Karpas-422 (cell line): ENCODE results near the gene HOXB6. TPM values are rescaled to one million over a fixed set of nuclear protein-coding genes. Genes with fewer than 3 reads are reported as not detected.

Source experiments
- DNase-seq: peaks from one replicate; pipeline ENCODE4 v3.0.0-alpha.2; 2015
- H2AFZ ChIP-seq: fragments of 200-600 bp; sonication (generic); 2 replicates; pipeline ENCODE4 v1.6.1; 2014; ENCODE audit warnings: antibody characterized with exemption, low read length, mixed read lengths
- H3K27ac ChIP-seq: fragments of 200-600 bp; sonication (generic); 2 replicates; pipeline ENCODE4 v1.5.1; 2014; ENCODE audit warnings: mild to moderate bottlenecking, low read length, moderate library complexity
- H3K27me3 ChIP-seq: fragments of 200-600 bp; sonication (generic); 2 replicates; pipeline ENCODE4 v1.6.1; 2014; ENCODE audit warnings: low read length, mixed read lengths
- H3K36me3 ChIP-seq: fragments of 200-600 bp; sonication (generic); 2 replicates; pipeline ENCODE4 v1.6.1; 2014; ENCODE audit warnings: low read length, mixed read lengths; ENCODE audit not compliant: insufficient read depth
- H3K4me1 ChIP-seq: fragments of 200-600 bp; sonication (generic); 2 replicates; pipeline ENCODE4 v1.6.1; 2014; ENCODE audit warnings: mild to moderate bottlenecking, low read length, mixed read lengths
- H3K4me2 ChIP-seq: fragments of 200-600 bp; sonication (generic); 2 replicates; pipeline ENCODE4 v1.6.1; 2014; ENCODE audit warnings: low read length, low read depth, mild to moderate bottlenecking; ENCODE audit not compliant: poor library complexity, severe bottlenecking
- H3K4me3 ChIP-seq: fragments of 200-600 bp; sonication (generic); 2 replicates; pipeline ENCODE4 v1.5.1; 2014; ENCODE audit warnings: mild to moderate bottlenecking, antibody characterized with exemption, low read length, mixed read lengths
- H3K79me2 ChIP-seq: fragments of 200-600 bp; sonication (generic); 2 replicates; pipeline ENCODE4 v1.6.1; 2014; ENCODE audit warnings: mild to moderate bottlenecking, low read length, mixed read lengths
- H3K9ac ChIP-seq: fragments of 200-600 bp; sonication (generic); 2 replicates; pipeline ENCODE4 v1.6.0; 2014; ENCODE audit warnings: low read length
- H3K9me2 ChIP-seq: fragments of 200-600 bp; sonication (generic), shearing (Covaris generic); replicated peaks from 2 replicates; pipeline ENCODE4 v1.6.0; 2014; ENCODE audit warnings: mild to moderate bottlenecking, low read length, moderate library complexity; ENCODE audit not compliant: insufficient read depth
- H3K9me3 ChIP-seq: fragments of 300-700, 200-600 bp; sonication (generic); 2 replicates; pipeline ENCODE4 v1.6.1; 2014; ENCODE audit warnings: low read length, mixed read lengths
- H4K20me1 ChIP-seq: fragments of 200-600 bp; sonication (generic); 2 replicates; pipeline ENCODE4 v1.6.1; 2014; ENCODE audit warnings: mild to moderate bottlenecking, antibody characterized with exemption, low read length, low read depth; ENCODE audit not compliant: insufficient read depth
- total RNA-seq: library from RNA; depleted of rRNA; stranded (reverse); fragments of >200 nt; shearing (Covaris generic); gene quantifications from 2 replicates; pipeline ENCODE4 v1.2.3, GENCODE V29; 2014; ENCODE audit warnings: low replicate concordance

The HOXB6 gene
- total RNA-seq, 1 experiment from 2014 or later: 0.48 TPM

DNA sequence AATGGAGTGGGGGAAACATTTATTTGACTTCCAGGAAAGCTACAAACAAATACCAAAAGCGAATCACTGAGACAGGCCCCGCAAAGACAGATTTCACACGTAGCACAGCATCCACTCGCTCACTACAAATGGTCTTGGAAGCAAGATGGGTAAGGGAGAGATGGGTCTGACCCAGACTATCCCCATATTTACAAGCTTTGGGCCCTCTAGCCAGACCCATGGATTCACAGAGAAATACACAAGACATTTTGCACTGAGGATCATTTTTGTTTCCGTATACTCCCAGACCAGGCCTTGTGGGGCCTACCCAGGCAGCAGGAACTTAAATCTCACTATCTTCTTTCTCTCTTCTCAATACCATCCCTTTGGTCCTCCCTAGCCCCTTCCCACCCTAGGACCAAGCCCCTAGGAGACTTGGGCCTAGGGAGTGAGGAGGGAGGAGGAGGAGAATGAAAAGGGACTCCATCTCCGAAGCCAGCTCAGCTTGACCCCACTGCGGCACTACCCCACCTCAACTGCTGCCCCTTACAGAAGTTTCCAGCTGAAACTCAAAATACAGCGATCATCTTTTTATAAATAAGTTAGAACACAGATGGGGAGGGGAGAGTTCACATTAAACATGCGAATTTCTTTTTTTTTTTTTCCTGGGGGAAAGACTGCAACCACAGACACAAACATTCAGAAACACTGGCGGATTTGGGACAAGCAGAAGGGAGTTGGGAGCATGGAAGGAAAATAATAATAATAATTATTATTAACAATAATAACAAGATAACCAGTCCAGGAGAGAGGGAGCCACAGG, 13.3 kb downstream of the HOXB6 start:
- no peaks in the 10 kb centered on the region for H3K9me3 ChIP-seq
- H3K4me1 ChIP-seq: peaks cover under 1% of the 10 kb centered on the region; the same call in 1 of the 2 replicates
- no peaks in the 10 kb centered on the region for H3K79me2 ChIP-seq
- no peaks in the 10 kb centered on the region for H3K36me3 ChIP-seq
- DNase-seq: no peak
- no peak overlapping the region for H3K4me2 ChIP-seq
- H3K4me3 ChIP-seq: no peak overlapping the region
- no peaks in the 10 kb centered on the region for H3K27me3 ChIP-seq
- H3K9me2 ChIP-seq: no peaks in the 10 kb centered on the region
- H4K20me1 ChIP-seq: no peaks in the 10 kb centered on the region
- H3K9ac ChIP-seq: no peak overlapping the region
- no peak overlapping the region for H2AFZ ChIP-seq
- H3K27ac ChIP-seq: no peak overlapping the region

- no peak for DNase-seq
- peaks cover 4% of the 10 kb centered on the region; the same call in 1 of the 2 replicates for H3K27me3 ChIP-seq
- no peak overlapping the region for H3K9ac ChIP-seq
Observed at GRCh38 chr17:48590607-48591161, 14.1 kb downstream of the HOXB6 start.

DNA sequence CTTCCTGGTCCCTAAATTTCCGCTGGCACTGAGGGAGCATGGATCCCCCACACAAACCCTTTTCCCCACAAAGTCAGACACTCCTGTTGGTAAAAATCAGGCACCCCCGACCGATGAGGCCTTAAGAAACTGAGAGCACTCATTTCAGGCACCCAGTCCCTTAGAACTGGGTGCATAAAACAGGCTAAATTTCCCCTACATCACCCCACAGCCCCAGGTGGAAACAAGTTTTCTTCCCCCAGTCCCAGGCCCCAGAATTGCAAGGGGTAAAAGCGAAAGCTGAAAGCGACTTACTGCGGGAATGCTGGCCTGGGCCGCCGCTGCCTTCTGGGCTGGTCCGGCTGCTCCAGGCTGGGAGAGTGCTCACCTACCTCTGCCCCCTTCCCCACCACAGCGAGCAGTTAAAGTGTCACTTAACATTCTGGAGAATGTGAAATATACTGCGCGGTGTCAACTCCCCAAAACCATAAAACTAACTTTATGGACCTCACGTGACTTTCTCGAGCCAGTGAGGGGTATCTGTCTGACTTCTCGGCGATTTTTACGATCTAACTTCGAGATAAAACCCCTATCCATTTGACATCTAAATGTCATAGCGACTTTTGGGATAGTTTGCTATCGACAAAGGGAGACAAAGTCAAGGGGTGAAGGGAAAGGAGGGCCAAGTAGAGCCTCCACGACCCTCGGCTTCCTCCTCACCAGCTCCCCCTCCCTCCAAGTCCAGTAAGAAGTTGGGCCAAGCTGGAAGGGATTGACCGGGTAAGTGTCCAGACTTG, 14.8 kb downstream of the HOXB6 start, which contains the start of gene HOXB3:
HOXB3 (minus strand) TSS at position 411 of the 776 bp plus-strand sequence. CDS start 37,767 bp downstream, outside the sequence.
- no peak within 1 kb of the TSS for H3K27ac ChIP-seq
- no peak within 1 kb of the TSS for H3K9ac ChIP-seq
- H4K20me1 ChIP-seq: no peaks in the 10 kb centered on the region
- no peak for DNase-seq
- no peaks in the 10 kb centered on the region for H3K9me2 ChIP-seq
- H2AFZ ChIP-seq: no peak within 1 kb of the TSS
- H3K4me2 ChIP-seq: no peak within 1 kb of the TSS
- no peak within 1 kb of the TSS for H3K4me3 ChIP-seq
- no peaks in the 10 kb centered on the region for H3K9me3 ChIP-seq
- H3K79me2 ChIP-seq: no peaks in the 10 kb centered on the region
- peaks cover 13% of the 10 kb centered on the region for H3K4me1 ChIP-seq
- no peaks in the 10 kb centered on the region for H3K36me3 ChIP-seq
- H3K27me3 ChIP-seq: peaks cover 4% of the 10 kb centered on the region; the same call in 1 of the 2 replicates

More at GRCh38 chr17:48590607-48591161, 14.1 kb downstream of the HOXB6 start:
- Histone ChIP-seq H3K4me2 (no peak overlapping the region), H3K36me3 (no peaks in the 10 kb centered on the region), H3K4me1 (peaks cover 8% of the 10 kb centered on the region), H3K27ac (no peak overlapping the region), H3K79me2 (no peaks in the 10 kb centered on the region), H3K9me3 (no peaks in the 10 kb centered on the region), H2AFZ (no peak overlapping the region), H3K9me2 (no peaks in the 10 kb centered on the region), H4K20me1 (no peaks in the 10 kb centered on the region), H3K4me3 (no peak overlapping the region)

GRCh38 chr17:48589060-48589830, 15.5 kb downstream of the HOXB6 start:
- H2AFZ ChIP-seq: no peak overlapping the region
- no peaks in the 10 kb centered on the region for H3K79me2 ChIP-seq
- no peaks in the 10 kb centered on the region for H3K9me2 ChIP-seq
- no peaks in the 10 kb centered on the region for H4K20me1 ChIP-seq
- no peak for DNase-seq
- no peak overlapping the region for H3K9ac ChIP-seq
- no peak overlapping the region for H3K4me3 ChIP-seq
- peaks cover 4% of the 10 kb centered on the region; the same call in 1 of the 2 replicates for H3K27me3 ChIP-seq
- no peak overlapping the region for H3K4me2 ChIP-seq
- H3K4me1 ChIP-seq: peaks cover 15% of the 10 kb centered on the region
- H3K36me3 ChIP-seq: no peaks in the 10 kb centered on the region
- H3K27ac ChIP-seq: no peak overlapping the region
- H3K9me3 ChIP-seq: no peaks in the 10 kb centered on the region

GRCh38 chr17:48588528-48588927, 16.3 kb downstream of the HOXB6 start:
- Histone ChIP-seq H3K9ac (no peak overlapping the region), H3K27me3 (peaks cover 4% of the 10 kb centered on the region; the same call in 1 of the 2 replicates), H3K4me1 (peaks cover 15% of the 10 kb centered on the region), H3K4me2 (no peak overlapping the region), H3K79me2 (no peaks in the 10 kb centered on the region), H3K9me3 (no peaks in the 10 kb centered on the region), H2AFZ (no peak overlapping the region), H3K36me3 (no peaks in the 10 kb centered on the region), H3K27ac (no peak overlapping the region), H3K9me2 (no peaks in the 10 kb centered on the region), H4K20me1 (no peaks in the 10 kb centered on the region), H3K4me3 (no peak overlapping the region)
- no peak for DNase-seq

GRCh38 chr17:48588074-48588415, 16.7 kb downstream of the HOXB6 start:
- no peak overlapping the region for H3K4me2 ChIP-seq
- no peaks in the 10 kb centered on the region for H3K9me3 ChIP-seq
- H4K20me1 ChIP-seq: no peaks in the 10 kb centered on the region
- no peak overlapping the region for H3K4me3 ChIP-seq
- H3K9ac ChIP-seq: no peak overlapping the region
- no peaks in the 10 kb centered on the region for H3K36me3 ChIP-seq
- H3K9me2 ChIP-seq: no peaks in the 10 kb centered on the region
- H2AFZ ChIP-seq: no peak overlapping the region
- H3K4me1 ChIP-seq: peaks cover 15% of the 10 kb centered on the region
- H3K27ac ChIP-seq: no peak overlapping the region
- no peaks in the 10 kb centered on the region for H3K79me2 ChIP-seq
- DNase-seq: no peak
- peaks cover 4% of the 10 kb centered on the region; the same call in 1 of the 2 replicates for H3K27me3 ChIP-seq

DNA sequence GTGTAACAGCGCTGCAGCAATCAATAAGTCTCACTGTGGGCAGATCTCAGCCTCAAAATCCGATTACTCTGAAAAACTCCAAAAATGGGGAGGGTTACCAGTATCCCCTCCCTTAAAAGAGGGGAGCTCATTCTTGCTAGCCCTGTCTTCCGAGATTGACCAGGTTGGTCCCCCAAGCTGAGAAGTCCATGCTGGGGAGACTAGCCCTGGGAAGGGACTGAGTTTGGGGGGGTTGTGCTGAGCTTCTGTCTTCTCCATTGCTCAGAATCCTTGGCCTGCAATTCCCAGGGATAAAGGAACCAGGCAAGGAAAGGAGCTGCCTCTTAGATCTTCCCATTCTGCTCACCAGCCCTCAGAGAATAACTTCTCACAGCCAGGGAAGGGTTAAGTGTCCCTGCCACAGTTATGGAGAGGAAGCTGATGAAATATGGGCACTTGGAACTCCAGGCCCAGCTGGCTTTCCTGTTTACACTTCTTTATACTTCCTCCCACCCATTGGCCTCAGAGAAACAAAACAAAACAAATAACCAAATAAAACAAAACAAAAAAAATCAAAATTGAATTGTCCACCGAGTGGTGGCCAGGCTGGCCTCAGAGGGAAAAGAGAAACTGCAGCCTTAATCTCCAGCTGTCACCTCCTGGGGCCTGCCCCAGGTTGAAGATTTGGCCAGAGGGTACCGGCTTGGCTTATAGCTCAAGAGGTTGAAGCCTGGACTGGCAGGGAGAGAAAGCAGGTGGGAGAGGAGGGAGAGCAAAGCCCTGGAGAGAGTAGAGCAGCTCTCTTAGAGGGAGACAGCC, 17.3 kb downstream of the HOXB6 start:
- DNase-seq: no peak
- H3K36me3 ChIP-seq: no peaks in the 10 kb centered on the region
- no peaks in the 10 kb centered on the region for H3K9me3 ChIP-seq
- H3K4me3 ChIP-seq: no peak overlapping the region
- H3K79me2 ChIP-seq: no peaks in the 10 kb centered on the region
- no peak overlapping the region for H3K9ac ChIP-seq
- peaks cover 4% of the 10 kb centered on the region; the same call in 1 of the 2 replicates for H3K27me3 ChIP-seq
- H2AFZ ChIP-seq: no peak overlapping the region
- no peak overlapping the region for H3K27ac ChIP-seq
- H3K4me1 ChIP-seq: peaks cover 15% of the 10 kb centered on the region
- H3K9me2 ChIP-seq: no peaks in the 10 kb centered on the region
- no peak overlapping the region for H3K4me2 ChIP-seq
- H4K20me1 ChIP-seq: no peaks in the 10 kb centered on the region
